Suprapubic skin (tissue), 4 donors: ENCODE data around the gene SETBP1.

Experiments used
- POLR2A ChIP-seq, 2 donors: fragments of 450-650 bp; IDR thresholded peaks; one replicate each; pipeline ENCODE4 v1.6.1; 2017; ENCODE audit warnings: antibody characterized with exemption in 2 of 2, mild to moderate bottlenecking in 2 of 2, moderate library complexity in 2 of 2
- POLR2AphosphoS5 ChIP-seq, 3 donors: sonication (generic); formaldehyde crosslinking; IDR thresholded peaks; one replicate each; pipeline ENCODE4 v1.6.1; 2017; ENCODE audit warnings: antibody characterized with exemption in 3 of 3
- TF ChIP-seq, protein P1 (sequence below), 2 donors: fragments of 200-600 bp in 1 of 2; fragments of 450-650 bp in 1 of 2; sonication (generic) in 1 of 2; IDR thresholded peaks; one replicate each; pipeline ENCODE4 v1.5.1; 2016 to 2019; ENCODE audit warnings: antibody characterized with exemption in 2 of 2, mild to moderate bottlenecking in 1 of 2, moderate library complexity in 1 of 2

DNA sequence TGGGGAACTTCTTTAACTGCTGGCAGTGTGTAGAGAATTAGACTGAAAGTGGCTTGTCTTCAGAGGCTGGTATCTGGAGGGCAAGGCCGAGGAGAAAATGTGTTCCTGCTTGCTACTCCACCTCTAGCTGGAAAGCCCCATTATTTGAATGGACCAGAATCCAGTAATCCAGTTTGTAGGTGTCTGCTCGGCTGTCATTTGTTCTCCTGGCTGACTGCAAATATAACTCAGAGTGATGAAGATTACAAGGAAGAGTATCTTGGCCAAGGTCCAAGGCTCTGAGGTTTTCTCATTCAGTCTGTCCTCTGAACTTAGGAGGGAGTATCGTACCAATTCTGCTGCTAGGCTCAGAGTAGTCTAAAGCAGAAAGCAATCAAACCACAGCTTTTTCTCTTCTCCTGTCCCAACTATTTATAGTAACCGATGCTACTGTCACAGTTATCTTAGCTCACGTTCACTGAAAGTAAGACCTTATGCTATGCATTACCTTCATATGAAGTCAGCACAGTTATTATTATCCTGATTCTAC is 228.6 kb downstream of the SETBP1 start:
- TF ChIP-seq, protein P1, sequence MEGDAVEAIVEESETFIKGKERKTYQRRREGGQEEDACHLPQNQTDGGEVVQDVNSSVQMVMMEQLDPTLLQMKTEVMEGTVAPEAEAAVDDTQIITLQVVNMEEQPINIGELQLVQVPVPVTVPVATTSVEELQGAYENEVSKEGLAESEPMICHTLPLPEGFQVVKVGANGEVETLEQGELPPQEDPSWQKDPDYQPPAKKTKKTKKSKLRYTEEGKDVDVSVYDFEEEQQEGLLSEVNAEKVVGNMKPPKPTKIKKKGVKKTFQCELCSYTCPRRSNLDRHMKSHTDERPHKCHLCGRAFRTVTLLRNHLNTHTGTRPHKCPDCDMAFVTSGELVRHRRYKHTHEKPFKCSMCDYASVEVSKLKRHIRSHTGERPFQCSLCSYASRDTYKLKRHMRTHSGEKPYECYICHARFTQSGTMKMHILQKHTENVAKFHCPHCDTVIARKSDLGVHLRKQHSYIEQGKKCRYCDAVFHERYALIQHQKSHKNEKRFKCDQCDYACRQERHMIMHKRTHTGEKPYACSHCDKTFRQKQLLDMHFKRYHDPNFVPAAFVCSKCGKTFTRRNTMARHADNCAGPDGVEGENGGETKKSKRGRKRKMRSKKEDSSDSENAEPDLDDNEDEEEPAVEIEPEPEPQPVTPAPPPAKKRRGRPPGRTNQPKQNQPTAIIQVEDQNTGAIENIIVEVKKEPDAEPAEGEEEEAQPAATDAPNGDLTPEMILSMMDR (IDR thresholded peaks at IDR 0.05) = no peak
- TF ChIP-seq POLR2AphosphoS5 (IDR thresholded peaks at IDR 0.05) (no peak), POLR2A (IDR thresholded peaks at IDR 0.05) (no peak)
